LNCAP (cell line): Measurements from ENCODE around the gene GRB10.

Experiments
- CTCF ChIP-seq: fragments of 450-650 bp; IDR thresholded peaks from 2 replicates; pipeline ENCODE4 v1.5.1; 2017; ENCODE audit warnings: mild to moderate bottlenecking

The GRB10 gene

DNA sequence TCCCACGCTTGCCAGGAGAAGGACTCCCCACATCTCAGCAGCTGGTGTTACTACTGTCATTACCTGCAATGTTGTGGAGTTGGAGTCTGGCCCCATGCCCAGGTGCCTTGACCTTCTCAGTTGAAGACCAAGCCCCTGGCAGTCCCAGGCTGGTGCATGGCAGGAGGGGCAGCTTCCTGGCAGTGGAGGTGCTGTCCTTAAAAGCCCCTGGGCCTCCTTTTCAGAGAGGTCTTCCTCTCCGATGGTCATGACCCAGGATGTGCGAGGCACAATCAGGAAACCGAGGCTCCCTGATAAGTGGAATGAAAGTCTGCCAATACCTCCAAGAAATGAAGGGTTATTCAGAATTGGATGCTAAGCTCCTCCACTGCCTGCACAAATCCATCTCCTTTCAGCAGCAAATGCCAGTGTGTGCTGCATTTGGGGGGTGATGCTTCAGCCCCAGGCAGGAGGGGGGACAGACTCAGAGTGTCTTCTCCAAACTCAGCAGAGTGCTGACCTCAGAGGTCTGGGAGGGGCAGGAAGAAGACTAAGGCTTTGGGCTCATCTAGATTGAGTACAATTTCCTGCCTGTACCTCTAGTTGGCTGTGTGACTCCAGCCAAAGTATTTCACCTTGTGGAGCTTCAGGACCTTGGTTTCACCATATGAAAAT lies 120.5 kb downstream of the GRB10 start:
- no peak for TF ChIP-seq CTCF

DNA sequence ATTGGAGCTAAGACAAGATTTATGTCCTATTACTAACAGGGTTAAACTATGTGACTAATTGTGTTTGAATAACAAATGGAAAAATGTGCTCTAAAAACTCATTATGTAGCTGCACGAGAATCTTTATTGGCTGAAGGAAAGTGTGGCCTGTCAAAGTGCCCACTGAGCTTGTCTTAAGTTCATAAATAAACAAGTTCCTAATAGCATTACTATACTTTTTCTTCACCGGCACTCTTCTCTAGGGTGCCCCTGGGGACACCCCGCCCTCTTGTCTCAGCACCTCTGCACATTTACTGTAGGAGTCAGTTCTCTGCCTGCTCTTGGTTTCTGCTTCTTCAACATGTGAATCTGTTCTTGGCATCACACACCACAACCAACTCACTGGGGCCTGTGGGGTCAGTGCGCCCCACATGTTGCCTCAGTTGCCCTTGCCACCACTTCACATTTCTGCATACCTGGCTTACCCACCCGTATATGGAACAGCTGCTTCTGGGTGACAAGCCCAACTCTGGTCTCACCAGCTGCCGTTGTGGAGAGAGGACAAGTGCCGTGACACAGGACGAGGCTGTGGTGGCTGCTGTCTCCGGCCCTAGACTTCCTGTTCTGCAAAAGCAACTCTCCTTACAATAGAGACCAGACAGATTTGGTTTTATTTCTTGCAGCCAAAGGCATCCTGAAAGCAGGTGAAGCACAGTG lies 121.2 kb downstream of the GRB10 start:
- no peak for TF ChIP-seq CTCF

DNA sequence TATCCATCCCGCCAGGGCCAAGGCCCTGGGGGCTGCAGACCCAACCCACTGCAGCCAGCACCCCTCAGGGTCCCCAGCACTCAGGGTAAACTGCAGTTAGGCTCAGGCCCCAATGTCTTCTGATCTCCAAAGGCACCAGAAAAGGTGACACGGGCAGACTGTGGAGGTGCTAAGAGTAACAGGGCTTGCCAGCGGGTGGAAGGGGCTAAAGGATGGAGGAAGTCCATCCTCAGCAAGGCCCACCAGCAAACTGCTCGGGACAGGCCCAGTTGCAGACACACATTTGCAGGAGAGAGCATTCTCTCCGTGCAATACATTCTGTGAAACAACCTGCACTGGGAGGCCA lies 121.9 kb downstream of the GRB10 start:
- TF ChIP-seq CTCF = no peak

DNA sequence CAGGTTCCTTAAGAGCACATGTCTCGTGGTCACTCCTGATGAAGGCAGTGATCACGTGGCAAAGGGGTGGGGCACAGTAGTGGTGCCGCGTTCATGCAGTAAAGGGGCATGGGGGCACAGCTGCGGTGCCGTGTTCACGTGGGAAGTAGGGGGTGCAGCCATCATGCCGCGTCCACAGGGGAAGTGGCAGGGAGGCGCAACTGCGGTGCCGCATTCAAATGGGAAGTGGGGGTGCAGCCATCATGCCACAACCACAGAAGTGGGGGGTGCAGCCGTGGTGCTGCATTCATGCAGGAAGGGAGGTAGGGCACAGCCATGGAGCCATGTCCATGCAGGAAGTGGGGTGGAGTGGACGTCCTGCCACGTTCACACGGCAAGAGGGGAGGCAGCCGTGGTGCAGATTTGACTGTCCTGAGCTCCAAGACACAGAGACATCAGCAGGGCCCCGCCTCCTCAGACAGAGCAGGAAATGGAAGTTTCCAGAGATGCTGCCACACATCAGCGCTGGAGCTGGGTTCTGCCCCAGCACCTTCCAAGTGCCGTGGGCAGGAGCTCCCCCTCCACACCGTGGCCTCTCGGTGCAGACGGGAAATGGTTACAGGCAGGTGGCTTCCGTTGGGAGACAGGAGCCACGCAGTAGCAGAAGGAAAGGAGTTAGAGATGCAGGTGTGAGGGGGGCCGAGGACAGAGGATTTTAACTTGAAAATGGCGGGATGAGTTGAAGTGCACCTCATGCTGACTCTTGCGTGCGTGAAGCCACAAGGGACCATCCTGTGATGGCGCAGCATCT lies 122.5 kb downstream of the GRB10 start:
- TF ChIP-seq CTCF = no peak

GRCh38 chr7:50659329-50659965 lies 123.2 kb downstream of the GRB10 start:
- no peak for TF ChIP-seq CTCF

DNA sequence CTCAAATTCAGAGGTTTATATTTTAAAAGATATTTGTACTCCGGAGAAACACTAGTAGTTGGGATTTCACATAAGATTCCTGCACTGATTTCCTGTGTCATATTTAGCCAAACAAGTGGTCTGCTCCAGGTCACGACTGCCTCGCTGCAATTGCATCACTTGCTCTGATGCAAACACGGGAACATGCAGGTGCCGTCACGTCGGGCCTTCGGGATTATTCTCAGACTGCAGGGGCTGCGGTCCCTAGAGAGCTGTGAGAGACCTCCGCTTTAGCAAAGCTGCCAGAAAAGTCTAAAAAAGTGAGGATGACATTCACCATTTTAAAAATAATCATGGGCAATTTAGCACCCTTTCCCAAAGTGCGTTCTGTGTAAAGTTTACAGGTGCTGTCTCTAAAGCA lies 124.0 kb downstream of the GRB10 start:
- TF ChIP-seq CTCF = no peak

- TF ChIP-seq CTCF = no peak
Measured at GRCh38 chr7:50657912-50658311, 124.8 kb downstream of the GRB10 start.
